DOHH2 (cell line): Measurements from ENCODE around the gene PKIG.

Source experiments
- EZH2phosphoT487 ChIP-seq: fragments of 200-600 bp; sonication (generic); IDR thresholded peaks from 2 replicates; pipeline ENCODE4 v1.6.1; 2017; ENCODE audit warnings: borderline replicate concordance, mild to moderate bottlenecking, antibody characterized with exemption, low read length, moderate library complexity, mixed read lengths
- TF ChIP-seq, protein P1 (sequence below): fragments of 200-600 bp; sonication (generic); IDR thresholded peaks from one replicate; pipeline ENCODE4 v1.5.1; 2014; ENCODE audit warnings: antibody characterized with exemption, mild to moderate bottlenecking, low read depth, low read length; ENCODE audit not compliant: poor library complexity, severe bottlenecking

GRCh38 chr20:44656448-44656847 is 74.1 kb downstream of the PKIG start:
- TF ChIP-seq, protein P1, sequence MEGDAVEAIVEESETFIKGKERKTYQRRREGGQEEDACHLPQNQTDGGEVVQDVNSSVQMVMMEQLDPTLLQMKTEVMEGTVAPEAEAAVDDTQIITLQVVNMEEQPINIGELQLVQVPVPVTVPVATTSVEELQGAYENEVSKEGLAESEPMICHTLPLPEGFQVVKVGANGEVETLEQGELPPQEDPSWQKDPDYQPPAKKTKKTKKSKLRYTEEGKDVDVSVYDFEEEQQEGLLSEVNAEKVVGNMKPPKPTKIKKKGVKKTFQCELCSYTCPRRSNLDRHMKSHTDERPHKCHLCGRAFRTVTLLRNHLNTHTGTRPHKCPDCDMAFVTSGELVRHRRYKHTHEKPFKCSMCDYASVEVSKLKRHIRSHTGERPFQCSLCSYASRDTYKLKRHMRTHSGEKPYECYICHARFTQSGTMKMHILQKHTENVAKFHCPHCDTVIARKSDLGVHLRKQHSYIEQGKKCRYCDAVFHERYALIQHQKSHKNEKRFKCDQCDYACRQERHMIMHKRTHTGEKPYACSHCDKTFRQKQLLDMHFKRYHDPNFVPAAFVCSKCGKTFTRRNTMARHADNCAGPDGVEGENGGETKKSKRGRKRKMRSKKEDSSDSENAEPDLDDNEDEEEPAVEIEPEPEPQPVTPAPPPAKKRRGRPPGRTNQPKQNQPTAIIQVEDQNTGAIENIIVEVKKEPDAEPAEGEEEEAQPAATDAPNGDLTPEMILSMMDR = no peak
- TF ChIP-seq EZH2phosphoT487 = no peak
